ENCODE measurements around the gene RPH3AL.
"Not testable (repeated sequence)": the region's sequence is repeated elsewhere in the genome, so short reads cannot be mapped to it uniquely, and the experiment has no call there.

RPH3AL gene

DNA sequence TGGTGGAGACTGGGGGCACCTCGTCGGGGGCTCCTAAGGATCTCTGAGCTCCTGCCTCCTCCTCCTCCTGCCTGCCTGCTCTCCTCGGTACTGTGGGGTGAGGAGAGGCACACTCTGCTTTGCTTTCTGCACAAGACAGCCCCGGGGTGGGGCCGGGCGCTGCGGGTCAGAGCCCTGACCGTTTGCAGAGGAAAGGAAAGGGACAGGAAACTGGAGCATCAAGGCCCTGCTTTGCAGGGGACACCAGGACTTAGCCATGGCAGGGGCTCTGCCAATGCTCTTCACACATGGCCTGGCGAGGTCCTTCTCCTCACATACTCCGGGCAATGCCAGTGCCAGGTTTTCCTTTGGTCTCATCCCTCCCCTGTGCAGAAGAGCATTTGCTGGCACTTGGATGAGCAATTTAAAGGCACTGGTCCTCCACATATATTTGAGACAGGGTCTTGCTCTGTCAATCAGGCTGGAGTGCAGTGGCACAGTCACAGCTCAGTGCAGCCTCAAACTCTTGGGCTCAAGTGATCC lies 147.4 kb downstream of the RPH3AL start:
- Histone ChIP-seq H3K4me3 (ENCODE audit: low read length) (no peak overlapping the region), H4K8ac (ENCODE audit: low read depth, low read length) (no peak overlapping the region)
- no CpG with 5 or more reads among the region's 10 CpGs for WGBS (ENCODE audit: extremely low coverage, insufficient coverage, low lambda C conversion rate)

DNA sequence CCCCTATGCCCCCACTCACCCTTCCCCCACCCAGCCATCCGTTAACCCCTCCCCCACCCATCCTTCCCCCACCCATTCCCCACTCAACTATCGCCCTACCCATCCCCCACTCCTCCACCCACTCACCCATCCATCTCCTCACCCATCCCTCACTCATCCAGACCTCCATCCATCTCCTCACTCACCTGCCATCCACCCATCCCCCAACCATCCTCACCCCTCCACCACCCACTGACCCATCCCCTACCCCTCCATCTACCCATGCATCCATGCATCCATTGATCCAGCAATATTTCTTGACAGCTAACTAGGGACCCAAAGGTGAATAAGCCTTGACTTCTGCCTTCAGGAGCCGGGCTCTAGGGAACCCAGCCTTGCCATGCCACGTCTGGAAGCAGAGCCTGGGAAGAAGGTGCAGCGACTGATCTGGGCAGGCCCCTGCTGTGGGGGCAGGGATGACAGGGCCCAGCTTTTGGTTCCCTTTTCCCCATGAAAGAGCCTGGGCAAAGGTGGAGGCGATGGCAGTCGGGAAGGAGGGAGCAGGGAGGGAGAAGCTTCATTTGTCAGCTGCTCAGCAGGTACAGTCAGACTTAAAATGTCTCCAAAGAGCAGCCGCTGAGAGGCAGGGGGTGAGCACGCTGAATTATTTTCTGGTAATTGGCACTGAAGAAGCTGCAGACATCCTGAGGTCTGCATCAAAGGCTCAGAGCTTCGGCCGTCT lies 148.0 kb downstream of the RPH3AL start:
- Histone ChIP-seq H2BK120ac (ENCODE audit: low read depth, low read length) (no peak overlapping the region), H3K56ac (ENCODE audit: low read length) (no peak overlapping the region), H3K27me3 (ENCODE audit: insufficient read depth, low read length, poor library complexity) (no peaks in the 10 kb centered on the region), H3K27ac (ENCODE audit: low read depth, low read length) (no peak overlapping the region), H3K79me1 (ENCODE audit: low read length) (no peaks in the 10 kb centered on the region), H3K4ac (ENCODE audit: low read depth, low read length) (no peak overlapping the region), H2BK5ac (ENCODE audit: low read length) (no peak overlapping the region), H4K8ac (ENCODE audit: low read depth, low read length) (no peak overlapping the region), H3K4me3 (ENCODE audit: low read length) (no peak overlapping the region), H3K4me2 (ENCODE audit: low read length) (no peak overlapping the region), H3K79me2 (ENCODE audit: control insufficient read depth, insufficient read depth, low read length) (no peaks in the 10 kb centered on the region), H2BK15ac (replicated peaks; ENCODE audit: low read depth) (no peak overlapping the region), H3K18ac (ENCODE audit: low read length) (no peak overlapping the region), H4K5ac (ENCODE audit: low read length) (no peak overlapping the region), H3K9ac (ENCODE audit: low read length) (no peak overlapping the region), H2AK5ac (ENCODE audit: low read length) (no peak overlapping the region), H3K4me1 (ENCODE audit: control insufficient read depth, low read depth, low read length) (no peaks in the 10 kb centered on the region), H3K23ac (ENCODE audit: low read length) (no peak overlapping the region), H3K36me3 (ENCODE audit: control insufficient read depth, insufficient read depth, low read length) (no peaks in the 10 kb centered on the region)
- WGBS (ENCODE audit: extremely low coverage, insufficient coverage, low lambda C conversion rate), result no CpG with 5 or more reads among the region's 11 CpGs
- DNase-seq, result no peak

More for the DNA sequence above, 147.4 kb downstream of the RPH3AL start:
- Histone ChIP-seq H3K36me3 (ENCODE audit: control insufficient read depth, insufficient read depth, low read length) (no peaks in the 10 kb centered on the region), H3K4ac (ENCODE audit: low read depth, low read length) (no peak overlapping the region), H3K4me1 (ENCODE audit: control insufficient read depth, low read depth, low read length) (no peaks in the 10 kb centered on the region), H2BK15ac (replicated peaks; ENCODE audit: low read depth) (no peak overlapping the region), H3K4me2 (ENCODE audit: low read length) (no peak overlapping the region), H3K23ac (ENCODE audit: low read length) (no peak overlapping the region), H3K18ac (ENCODE audit: low read length) (no peak overlapping the region), H3K27me3 (ENCODE audit: insufficient read depth, low read length, poor library complexity) (no peaks in the 10 kb centered on the region), H3K56ac (ENCODE audit: low read length) (no peak overlapping the region), H4K5ac (ENCODE audit: low read length) (no peak overlapping the region), H3K79me1 (ENCODE audit: low read length) (no peaks in the 10 kb centered on the region), H3K9ac (ENCODE audit: low read length) (no peak overlapping the region), H2BK5ac (ENCODE audit: low read length) (no peak overlapping the region), H2BK120ac (ENCODE audit: low read depth, low read length) (no peak overlapping the region), H3K27ac (ENCODE audit: low read depth, low read length) (no peak overlapping the region), H3K79me2 (ENCODE audit: control insufficient read depth, insufficient read depth, low read length) (no peaks in the 10 kb centered on the region), H2AK5ac (ENCODE audit: low read length) (no peak overlapping the region)
- no peak for DNase-seq

DNA sequence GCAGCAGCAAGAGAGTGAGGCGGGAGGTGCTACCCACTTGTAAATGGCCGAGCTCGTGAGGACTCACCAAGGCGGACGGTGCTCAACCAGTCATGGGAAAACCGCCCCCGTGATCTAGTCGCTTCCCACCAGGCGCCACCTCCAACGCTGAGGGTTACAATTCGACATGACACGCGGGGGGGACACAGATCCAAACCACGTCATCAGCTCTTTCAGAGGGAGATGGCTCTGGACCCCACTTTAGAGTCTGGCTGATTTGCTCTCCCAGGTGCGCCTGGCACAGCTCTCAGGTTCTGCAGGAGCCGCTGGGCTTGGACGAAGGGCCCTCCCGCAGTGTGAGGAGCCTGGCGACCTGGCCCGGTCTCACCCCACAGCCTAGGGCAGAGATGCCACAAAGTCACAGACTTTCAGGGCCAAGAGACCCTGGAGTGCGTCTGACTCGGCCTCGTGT lies 150.1 kb downstream of the RPH3AL start:
- H3K4ac ChIP-seq (ENCODE audit: low read depth, low read length), result no peak overlapping the region
- no peaks in the 10 kb centered on the region for H3K79me2 ChIP-seq (ENCODE audit: control insufficient read depth, insufficient read depth, low read length)
- no peak overlapping the region for H3K56ac ChIP-seq (ENCODE audit: low read length)
- H3K4me1 ChIP-seq (ENCODE audit: control insufficient read depth, low read depth, low read length), result no peaks in the 10 kb centered on the region
- no peak for DNase-seq
- H4K5ac ChIP-seq (ENCODE audit: low read length), result no peak overlapping the region
- H3K4me3 ChIP-seq (ENCODE audit: low read length), result no peak overlapping the region
- H3K4me2 ChIP-seq (ENCODE audit: low read length), result no peak overlapping the region
- H2BK120ac ChIP-seq (ENCODE audit: low read depth, low read length), result no peak overlapping the region
- no CpG with 5 or more reads among the region's 23 CpGs for WGBS (ENCODE audit: extremely low coverage, insufficient coverage, low lambda C conversion rate)
- no peak overlapping the region for H2BK5ac ChIP-seq (ENCODE audit: low read length)
- no peak overlapping the region for H3K18ac ChIP-seq (ENCODE audit: low read length)
- no peaks in the 10 kb centered on the region for H3K36me3 ChIP-seq (ENCODE audit: control insufficient read depth, insufficient read depth, low read length)
- no peak overlapping the region for H4K8ac ChIP-seq (ENCODE audit: low read depth, low read length)
- no peaks in the 10 kb centered on the region for H3K27me3 ChIP-seq (ENCODE audit: insufficient read depth, low read length, poor library complexity)
- H3K9ac ChIP-seq (ENCODE audit: low read length), result no peak overlapping the region
- no peak overlapping the region for H2BK15ac ChIP-seq (replicated peaks; ENCODE audit: low read depth)
- no peak overlapping the region for H2AK5ac ChIP-seq (ENCODE audit: low read length)
- H3K23ac ChIP-seq (ENCODE audit: low read length), result no peak overlapping the region
- no peaks in the 10 kb centered on the region for H3K79me1 ChIP-seq (ENCODE audit: low read length)
- no peak overlapping the region for H3K27ac ChIP-seq (ENCODE audit: low read depth, low read length)

DNA sequence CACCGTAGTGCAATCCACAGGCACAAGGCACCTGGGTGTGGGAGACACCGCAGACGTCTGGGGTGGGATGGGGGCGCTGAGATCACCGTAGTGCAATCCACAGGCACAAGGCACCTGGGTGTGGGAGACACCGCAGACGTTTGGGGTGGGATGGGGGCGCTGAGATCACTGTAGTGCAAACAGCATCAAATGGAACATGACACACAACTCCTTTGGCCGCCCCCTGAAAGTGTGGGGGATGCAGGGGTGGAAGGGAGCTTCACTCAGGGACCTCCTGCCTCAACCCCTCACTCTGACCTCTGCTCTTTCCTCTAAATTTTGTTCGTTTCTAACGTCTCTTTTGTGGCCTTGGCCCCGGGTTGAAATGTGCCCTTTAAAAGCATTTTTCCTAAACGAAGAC lies 150.9 kb downstream of the RPH3AL start:
- not testable (repeated sequence) for H2BK120ac ChIP-seq (ENCODE audit: low read depth, low read length); H3K27me3 ChIP-seq (ENCODE audit: insufficient read depth, low read length, poor library complexity); H3K4me3 ChIP-seq (ENCODE audit: low read length); H3K79me2 ChIP-seq (ENCODE audit: control insufficient read depth, insufficient read depth, low read length); H3K4me1 ChIP-seq (ENCODE audit: control insufficient read depth, low read depth, low read length); H3K23ac ChIP-seq (ENCODE audit: low read length); H3K56ac ChIP-seq (ENCODE audit: low read length); DNase-seq; H4K5ac ChIP-seq (ENCODE audit: low read length); H4K8ac ChIP-seq (ENCODE audit: low read depth, low read length); H2BK15ac ChIP-seq (replicated peaks; ENCODE audit: low read depth); H2BK5ac ChIP-seq (ENCODE audit: low read length); H3K27ac ChIP-seq (ENCODE audit: low read depth, low read length); H3K36me3 ChIP-seq (ENCODE audit: control insufficient read depth, insufficient read depth, low read length); H3K4me2 ChIP-seq (ENCODE audit: low read length); H2AK5ac ChIP-seq (ENCODE audit: low read length); H3K9ac ChIP-seq (ENCODE audit: low read length); H3K79me1 ChIP-seq (ENCODE audit: low read length); H3K18ac ChIP-seq (ENCODE audit: low read length); H3K4ac ChIP-seq (ENCODE audit: low read depth, low read length)
- no CpG with 5 or more reads among the region's 13 CpGs for WGBS (ENCODE audit: extremely low coverage, insufficient coverage, low lambda C conversion rate)

DNA sequence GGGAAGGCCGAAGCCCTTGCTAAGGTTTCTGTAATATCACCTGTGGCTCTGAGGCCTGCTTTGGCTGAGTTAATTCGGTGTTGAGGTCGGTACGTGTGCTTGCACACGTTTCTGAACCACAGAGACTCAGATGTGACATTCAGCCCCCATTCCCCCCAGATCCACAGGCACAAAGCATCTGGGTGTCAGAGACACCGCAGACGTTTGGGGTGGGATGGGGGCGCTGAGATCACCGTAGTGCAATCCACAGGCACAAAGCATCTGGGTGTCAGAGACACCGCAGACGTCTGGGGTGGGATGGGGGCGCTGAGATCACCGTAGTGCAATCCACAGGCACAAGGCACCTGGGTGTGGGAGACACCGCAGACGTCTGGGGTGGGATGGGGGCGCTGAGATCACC lies 151.3 kb downstream of the RPH3AL start:
- not testable (repeated sequence) for H3K4me1 ChIP-seq (ENCODE audit: control insufficient read depth, low read depth, low read length); H3K36me3 ChIP-seq (ENCODE audit: control insufficient read depth, insufficient read depth, low read length); H3K4me3 ChIP-seq (ENCODE audit: low read length); H3K79me2 ChIP-seq (ENCODE audit: control insufficient read depth, insufficient read depth, low read length); H3K27me3 ChIP-seq (ENCODE audit: insufficient read depth, low read length, poor library complexity); H3K27ac ChIP-seq (ENCODE audit: low read depth, low read length); H4K5ac ChIP-seq (ENCODE audit: low read length); H3K23ac ChIP-seq (ENCODE audit: low read length); H3K18ac ChIP-seq (ENCODE audit: low read length); H2AK5ac ChIP-seq (ENCODE audit: low read length); H3K79me1 ChIP-seq (ENCODE audit: low read length); H2BK15ac ChIP-seq (replicated peaks; ENCODE audit: low read depth); DNase-seq; H2BK5ac ChIP-seq (ENCODE audit: low read length); H3K4me2 ChIP-seq (ENCODE audit: low read length); H2BK120ac ChIP-seq (ENCODE audit: low read depth, low read length); H3K9ac ChIP-seq (ENCODE audit: low read length); H3K56ac ChIP-seq (ENCODE audit: low read length); H4K8ac ChIP-seq (ENCODE audit: low read depth, low read length); H3K4ac ChIP-seq (ENCODE audit: low read depth, low read length)
- no CpG with 5 or more reads among the region's 16 CpGs for WGBS (ENCODE audit: extremely low coverage, insufficient coverage, low lambda C conversion rate)

DNA sequence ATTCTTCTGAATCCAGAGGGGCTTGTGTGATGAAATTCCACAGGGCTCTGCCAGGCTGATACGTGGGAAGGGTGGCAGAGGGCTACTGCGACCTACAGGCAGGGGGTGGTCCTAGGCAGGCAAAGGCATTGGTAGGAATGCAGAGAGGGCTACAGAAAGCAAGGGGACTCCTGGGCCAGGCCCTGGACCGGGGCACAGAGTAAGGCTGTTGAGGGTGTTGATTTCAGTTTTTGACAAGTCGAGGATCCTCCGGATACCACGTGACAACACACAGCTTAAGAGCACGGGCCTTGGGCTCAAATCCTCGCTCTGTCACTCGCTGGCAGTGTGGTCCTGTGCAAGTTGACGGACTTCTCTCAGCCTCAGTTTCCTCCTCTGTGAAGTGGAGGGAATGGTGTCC lies 152.0 kb downstream of the RPH3AL start:
- Histone ChIP-seq H2AK5ac (ENCODE audit: low read length) (no peak overlapping the region), H3K4me2 (ENCODE audit: low read length) (no peak overlapping the region), H2BK120ac (ENCODE audit: low read depth, low read length) (no peak overlapping the region), H3K4ac (ENCODE audit: low read depth, low read length) (no peak overlapping the region), H2BK15ac (replicated peaks; ENCODE audit: low read depth) (no peak overlapping the region), H3K27ac (ENCODE audit: low read depth, low read length) (no peak overlapping the region), H2BK5ac (ENCODE audit: low read length) (no peak overlapping the region), H3K56ac (ENCODE audit: low read length) (peak overlapping the region; percentile 22), H3K79me1 (ENCODE audit: low read length) (no peaks in the 10 kb centered on the region), H4K5ac (ENCODE audit: low read length) (no peak overlapping the region), H4K8ac (ENCODE audit: low read depth, low read length) (no peak overlapping the region), H3K36me3 (ENCODE audit: control insufficient read depth, insufficient read depth, low read length) (no peaks in the 10 kb centered on the region), H3K4me1 (ENCODE audit: control insufficient read depth, low read depth, low read length) (no peaks in the 10 kb centered on the region), H3K9ac (ENCODE audit: low read length) (no peak overlapping the region), H3K27me3 (ENCODE audit: insufficient read depth, low read length, poor library complexity) (no peaks in the 10 kb centered on the region), H3K18ac (ENCODE audit: low read length) (no peak overlapping the region), H3K4me3 (ENCODE audit: low read length) (no peak overlapping the region), H3K23ac (ENCODE audit: low read length) (no peak overlapping the region), H3K79me2 (ENCODE audit: control insufficient read depth, insufficient read depth, low read length) (no peaks in the 10 kb centered on the region)
- no CpG with 5 or more reads among the region's 10 CpGs for WGBS (ENCODE audit: extremely low coverage, insufficient coverage, low lambda C conversion rate)
- DNase-seq, result no peak
